H1 (cell line): ENCODE results near the gene PNMA8B.

Experiments
- CREB1 ChIP-seq: IDR thresholded peaks from 2 replicates; pipeline ENCODE4 v1.6.1; 2012; ENCODE audit warnings: inconsistent platforms
- EP300 ChIP-seq, 2 experiments: IDR thresholded peaks; 1 replicate in 1 of 2; 2 replicates in 1 of 2; pipeline ENCODE4 v1.6.1; 2011 to 2012; ENCODE audit warnings: low read depth in 2 of 2, low read length in 2 of 2, mild to moderate bottlenecking in 2 of 2, borderline replicate concordance in 1 of 2, inconsistent platforms in 1 of 2, moderate library complexity in 1 of 2
- KDM4A ChIP-seq: IDR thresholded peaks from one replicate; pipeline ENCODE4 v1.7.1; 2012; ENCODE audit warnings: low read depth, mild to moderate bottlenecking, moderate library complexity, low read length, inconsistent platforms; ENCODE audit not compliant: severe bottlenecking
- POLR2A ChIP-seq, 2 experiments: IDR thresholded peaks; 1 replicate in 1 of 2; 2 replicates in 1 of 2; pipeline ENCODE4 v1.6.1; 2011; ENCODE audit warnings: low read depth in 2 of 2, low read length in 2 of 2, mild to moderate bottlenecking in 2 of 2; ENCODE audit errors: control extremely low read depth in 1 of 2
- POLR2AphosphoS5 ChIP-seq: IDR thresholded peaks from 2 replicates; pipeline ENCODE4 v1.6.1; 2011; ENCODE audit warnings: low read depth, low read length
- RAD21 ChIP-seq, 2 experiments: IDR thresholded peaks in 1 of 2; conservative IDR thresholded peaks in 1 of 2; 2 replicates each; pipeline ENCODE4 v1.6.1; 2011; ENCODE audit warnings: low read depth in 2 of 2, low read length in 2 of 2, improper control_type of control experiment in 1 of 2, inconsistent platforms in 1 of 2, mild to moderate bottlenecking in 1 of 2, moderate library complexity in 1 of 2
- TF ChIP-seq, protein P1 (sequence below), 3 experiments: IDR thresholded peaks; 1 replicate in 2 of 3; 2 replicates in 1 of 3; pipeline versions ENCODE4 v1.5.1 to v1.6.1; 2011; ENCODE audit warnings: low read length in 3 of 3, mild to moderate bottlenecking in 3 of 3, inconsistent platforms in 2 of 3, low read depth in 1 of 3, moderate library complexity in 1 of 3; ENCODE audit not compliant: insufficient read depth in 1 of 3; ENCODE audit errors: control extremely low read depth in 1 of 3

DNA sequence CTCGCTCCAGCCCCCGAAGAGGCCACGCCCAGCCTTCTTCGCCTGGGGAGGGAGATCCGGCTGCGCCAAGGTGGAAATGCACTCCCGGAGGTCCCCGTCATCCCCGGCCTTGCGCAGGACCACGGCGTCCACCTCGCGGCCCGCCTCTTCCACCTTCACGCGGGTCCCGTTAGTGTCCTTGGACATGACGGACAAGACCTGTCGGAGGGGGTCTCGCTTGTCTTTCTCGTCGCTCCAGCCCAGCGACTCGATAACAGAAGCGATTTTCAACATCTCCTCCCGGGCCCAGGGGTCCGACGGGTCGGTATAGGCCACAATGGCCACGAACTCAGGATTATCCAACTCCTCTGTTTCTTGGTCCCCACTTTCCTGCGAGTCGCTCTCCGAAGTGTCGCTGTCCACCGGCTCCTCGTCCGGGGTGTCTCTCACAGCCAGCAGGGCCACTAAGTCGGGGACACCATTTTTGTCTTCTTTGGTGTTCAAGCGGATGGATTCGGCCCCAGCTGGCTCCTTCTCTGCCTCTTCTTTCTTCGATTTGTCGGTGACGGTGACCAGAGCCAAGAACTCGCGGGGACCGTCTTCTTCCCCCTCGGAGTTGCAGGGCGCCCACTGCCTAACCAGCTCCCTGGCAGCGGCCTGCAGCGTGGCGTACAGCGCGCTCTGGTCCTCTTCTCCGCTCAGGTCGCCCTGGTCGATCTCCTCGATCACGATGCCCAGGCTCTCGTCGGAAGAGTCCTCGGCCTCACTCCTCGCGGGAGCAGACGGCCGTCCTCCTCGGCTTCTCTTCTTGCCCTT lies 1.3 kb downstream of the PNMA8B start:
- no peak for TF ChIP-seq POLR2A (IDR thresholded peaks at IDR 0.05; ENCODE audit: control extremely low read depth in 1 of 2, low read depth in 2 of 2, low read length in 2 of 2)
- TF ChIP-seq POLR2AphosphoS5, result no peak
- TF ChIP-seq, protein P1, sequence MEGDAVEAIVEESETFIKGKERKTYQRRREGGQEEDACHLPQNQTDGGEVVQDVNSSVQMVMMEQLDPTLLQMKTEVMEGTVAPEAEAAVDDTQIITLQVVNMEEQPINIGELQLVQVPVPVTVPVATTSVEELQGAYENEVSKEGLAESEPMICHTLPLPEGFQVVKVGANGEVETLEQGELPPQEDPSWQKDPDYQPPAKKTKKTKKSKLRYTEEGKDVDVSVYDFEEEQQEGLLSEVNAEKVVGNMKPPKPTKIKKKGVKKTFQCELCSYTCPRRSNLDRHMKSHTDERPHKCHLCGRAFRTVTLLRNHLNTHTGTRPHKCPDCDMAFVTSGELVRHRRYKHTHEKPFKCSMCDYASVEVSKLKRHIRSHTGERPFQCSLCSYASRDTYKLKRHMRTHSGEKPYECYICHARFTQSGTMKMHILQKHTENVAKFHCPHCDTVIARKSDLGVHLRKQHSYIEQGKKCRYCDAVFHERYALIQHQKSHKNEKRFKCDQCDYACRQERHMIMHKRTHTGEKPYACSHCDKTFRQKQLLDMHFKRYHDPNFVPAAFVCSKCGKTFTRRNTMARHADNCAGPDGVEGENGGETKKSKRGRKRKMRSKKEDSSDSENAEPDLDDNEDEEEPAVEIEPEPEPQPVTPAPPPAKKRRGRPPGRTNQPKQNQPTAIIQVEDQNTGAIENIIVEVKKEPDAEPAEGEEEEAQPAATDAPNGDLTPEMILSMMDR (IDR thresholded peaks at IDR 0.05; ENCODE audit: control extremely low read depth in 1 of 3, insufficient read depth in 1 of 3, low read depth in 1 of 3, low read length in 3 of 3), result no peak
- TF ChIP-seq KDM4A, result no peak
- no peak for TF ChIP-seq CREB1
- no peak for TF ChIP-seq EP300 (IDR thresholded peaks at IDR 0.05; ENCODE audit: borderline replicate concordance in 1 of 2, low read depth in 2 of 2, low read length in 2 of 2)
- TF ChIP-seq RAD21 (IDR thresholded peaks at IDR 0.05 in 1 of 2, conservative IDR thresholded peaks at IDR 0.05 in 1 of 2; ENCODE audit: low read depth in 2 of 2, low read length in 2 of 2), result no peak
